Vagina (tissue), 2 donors: ENCODE results near the gene PAX2. TPM values are rescaled to one million over a fixed set of nuclear protein-coding genes. Genes with fewer than 3 reads are reported as not detected.

ENCODE experiments used
- DNase-seq, 2 donors: peaks; one replicate each; pipeline ENCODE4 v3.0.0-alpha.2; 2017; ENCODE audit errors: extremely low spot score in 2 of 2
- H3K27ac ChIP-seq: fragments of 200-600 bp; sonication (generic); one replicate; pipeline ENCODE4 v1.5.1; 2019
- H3K27me3 ChIP-seq: fragments of 200-600 bp; sonication (generic); one replicate; pipeline ENCODE4 v1.5.1; 2019
- H3K36me3 ChIP-seq, 2 donors: fragments of 200-600 bp; sonication (generic); one replicate each; pipeline ENCODE4 v1.5.1; 2017 to 2019
- H3K4me1 ChIP-seq: fragments of 200-600 bp; sonication (generic); one replicate; pipeline ENCODE4 v1.5.1; 2019
- H3K4me3 ChIP-seq, 2 donors: fragments of 200-600 bp; sonication (generic); 1 replicate in 1 of 2; 2 replicates in 1 of 2; pipeline ENCODE4 v1.5.1; 2016 to 2019
- H3K9me3 ChIP-seq: fragments of 200-600 bp; sonication (generic); one replicate; pipeline ENCODE4 v1.5.1; 2019
- CTCF ChIP-seq, 3 experiments: fragments of 450-650 bp in 2 of 3; fragments of 200-600 bp in 1 of 3; sonication (generic) in 1 of 3; IDR thresholded peaks; one replicate each; pipeline ENCODE4 v1.5.1; 2017 to 2019; ENCODE audit warnings: antibody characterized with exemption in 3 of 3, mild to moderate bottlenecking in 2 of 3, moderate library complexity in 2 of 3
- POLR2A ChIP-seq, 2 donors: fragments of 450-650 bp; IDR thresholded peaks; one replicate each; pipeline ENCODE4 v1.6.1; 2017; ENCODE audit warnings: antibody characterized with exemption in 2 of 2, mild to moderate bottlenecking in 2 of 2, moderate library complexity in 2 of 2
- POLR2AphosphoS5 ChIP-seq, 2 donors: sonication (generic); formaldehyde crosslinking; IDR thresholded peaks; one replicate each; pipeline ENCODE4 v1.9.0; 2017; ENCODE audit warnings: antibody characterized with exemption in 2 of 2, mild to moderate bottlenecking in 2 of 2, low read depth in 1 of 2; ENCODE audit not compliant: insufficient read depth in 1 of 2
- intact Hi-C: fragments of 100-400 bp; cut with DNase I; formaldehyde crosslinking; loops from one replicate; pipeline ENCODE4 v1.15.1; 2023
- total RNA-seq: library from RNA; depleted of rRNA; stranded (reverse); fragments of >200 nt; gene quantifications from one replicate; pipeline ENCODE4 v1.2.3, GENCODE V29; 2016

Gene PAX2
- total RNA-seq, 1 donor from 2014 or later = not detected

GRCh38 chr10:100875484-100876166 lies 130.2 kb downstream of the PAX2 start:
- TF ChIP-seq POLR2AphosphoS5 (IDR thresholded peaks at IDR 0.05; ENCODE audit: insufficient read depth in 1 of 2, low read depth in 1 of 2) (no peak), POLR2A (IDR thresholded peaks at IDR 0.05) (no peak), CTCF (IDR thresholded peaks at IDR 0.05) (no peak)
- DNase-seq = no peak
- Histone ChIP-seq H3K4me1 (no peaks in the 10 kb centered on the region), H3K36me3 (no peaks in the 10 kb centered on the region), H3K4me3 (no peak overlapping the region), H3K9me3 (no peaks in the 10 kb centered on the region), H3K27me3 (no peaks in the 10 kb centered on the region), H3K27ac (no peak overlapping the region)
- intact Hi-C loops = no loop called here

GRCh38 chr10:100876585-100877460 lies 131.4 kb downstream of the PAX2 start:
- no peak for DNase-seq
- TF ChIP-seq POLR2A (IDR thresholded peaks at IDR 0.05) = no peak
- TF ChIP-seq CTCF (IDR thresholded peaks at IDR 0.05) = no peak
- no peak for TF ChIP-seq POLR2AphosphoS5 (IDR thresholded peaks at IDR 0.05; ENCODE audit: insufficient read depth in 1 of 2, low read depth in 1 of 2)
- H3K4me1 ChIP-seq = no peaks in the 10 kb centered on the region
- H3K9me3 ChIP-seq = no peaks in the 10 kb centered on the region
- no peaks in the 10 kb centered on the region for H3K36me3 ChIP-seq
- intact Hi-C loops = no loop called here
- no peak overlapping the region for H3K4me3 ChIP-seq
- H3K27ac ChIP-seq = no peak overlapping the region
- H3K27me3 ChIP-seq = no peaks in the 10 kb centered on the region

- Histone ChIP-seq H3K9me3 (no peaks in the 10 kb centered on the region), H3K27ac (no peak overlapping the region), H3K4me3 (no peak overlapping the region), H3K4me1 (no peaks in the 10 kb centered on the region), H3K27me3 (no peaks in the 10 kb centered on the region), H3K36me3 (no peaks in the 10 kb centered on the region)
- intact Hi-C loops = no loop called here
- no peak for DNase-seq
- TF ChIP-seq POLR2A (IDR thresholded peaks at IDR 0.05) (no peak), CTCF (IDR thresholded peaks at IDR 0.05) (no peak), POLR2AphosphoS5 (IDR thresholded peaks at IDR 0.05; ENCODE audit: insufficient read depth in 1 of 2, low read depth in 1 of 2) (no peak)
These were observed 132.1 kb downstream of the PAX2 start for GRCh38 chr10:100877461-100877850.

GRCh38 chr10:100878291-100878910 lies 133.0 kb downstream of the PAX2 start:
- no peaks in the 10 kb centered on the region for H3K27me3 ChIP-seq
- no peak overlapping the region for H3K4me3 ChIP-seq
- intact Hi-C loops = no loop called here
- no peaks in the 10 kb centered on the region for H3K9me3 ChIP-seq
- DNase-seq = no peak
- no peaks in the 10 kb centered on the region for H3K4me1 ChIP-seq
- H3K36me3 ChIP-seq = no peaks in the 10 kb centered on the region
- no peak for TF ChIP-seq POLR2AphosphoS5 (IDR thresholded peaks at IDR 0.05; ENCODE audit: insufficient read depth in 1 of 2, low read depth in 1 of 2)
- TF ChIP-seq CTCF (IDR thresholded peaks at IDR 0.05) = peak in 1 of 3 experiments; percentile 65
- TF ChIP-seq POLR2A (IDR thresholded peaks at IDR 0.05) = no peak
- H3K27ac ChIP-seq = no peak overlapping the region

Other genes starting within 250 kb of the PAX2 start
- 6.4 TPM for gene SEC31B, start 225.7 kb upstream of the PAX2 start, total RNA-seq
- gene NDUFB8, start 215.7 kb upstream of the PAX2 start, total RNA-seq = 143 TPM
- 16.9 TPM for gene HIF1AN, start 209.6 kb upstream of the PAX2 start, total RNA-seq
- gene SLF2, start 167.4 kb downstream of the PAX2 start, total RNA-seq = 26.8 TPM
- gene SEMA4G, start 223.9 kb downstream of the PAX2 start, total RNA-seq = 6.4 TPM
- gene MRPL43, start 241.9 kb downstream of the PAX2 start, total RNA-seq = 85.4 TPM
- 5.2 TPM for gene TWNK, start 242.0 kb downstream of the PAX2 start, total RNA-seq